Germinal center (tissue), 1 donor: Measurements from ENCODE around the gene ENOSF1.
"Not testable (repeated sequence)": the region's sequence is repeated elsewhere in the genome, so short reads cannot be mapped to it uniquely, and the experiment has no call there.

ENCODE experiments used
- DNase-seq: peaks from one replicate; pipeline ENCODE4 v3.0.0; 2012; ENCODE audit warnings: mixed read lengths, low spot score

Gene ENOSF1

DNA sequence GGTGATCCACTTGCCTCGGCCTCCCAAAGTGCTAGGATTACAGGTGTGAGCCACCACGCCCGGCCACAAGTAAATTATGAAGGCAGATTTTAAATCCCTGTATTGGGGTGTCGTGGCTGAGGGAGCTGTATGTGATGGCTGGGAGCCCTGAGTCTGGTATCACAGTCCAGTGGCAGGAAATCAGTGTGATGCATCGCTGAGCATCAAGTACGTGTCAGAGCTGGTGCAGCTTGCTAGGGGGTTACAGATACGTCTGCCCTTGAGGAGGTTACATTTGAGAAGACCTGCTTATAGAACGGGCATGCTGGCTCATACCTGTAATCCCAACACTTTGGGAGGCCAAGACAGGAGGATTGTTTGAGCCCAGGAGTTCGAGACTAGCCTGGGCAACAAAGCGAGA, 4.3 kb downstream of the ENOSF1 start:
- DNase-seq: no peak

DNA sequence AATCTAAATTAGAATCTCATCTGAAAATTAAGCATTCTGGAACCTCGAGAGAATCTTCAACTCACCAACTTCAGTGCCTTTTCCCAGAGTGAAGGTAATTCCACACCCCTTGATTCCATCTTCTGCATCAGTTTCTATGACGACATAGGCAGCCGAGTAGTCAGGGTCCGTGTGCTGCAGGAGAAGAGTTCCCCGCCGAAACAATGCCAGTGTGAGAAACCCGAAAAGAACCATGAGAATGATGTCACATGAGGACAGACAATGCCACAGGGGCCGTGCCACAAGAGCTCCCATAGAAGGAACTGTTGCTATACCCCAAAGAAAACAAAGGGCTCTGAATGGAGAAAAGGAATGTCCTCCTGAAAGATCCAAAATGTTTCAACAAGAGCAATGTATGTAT, 6.0 kb downstream of the ENOSF1 start:
- no peak for DNase-seq

DNA sequence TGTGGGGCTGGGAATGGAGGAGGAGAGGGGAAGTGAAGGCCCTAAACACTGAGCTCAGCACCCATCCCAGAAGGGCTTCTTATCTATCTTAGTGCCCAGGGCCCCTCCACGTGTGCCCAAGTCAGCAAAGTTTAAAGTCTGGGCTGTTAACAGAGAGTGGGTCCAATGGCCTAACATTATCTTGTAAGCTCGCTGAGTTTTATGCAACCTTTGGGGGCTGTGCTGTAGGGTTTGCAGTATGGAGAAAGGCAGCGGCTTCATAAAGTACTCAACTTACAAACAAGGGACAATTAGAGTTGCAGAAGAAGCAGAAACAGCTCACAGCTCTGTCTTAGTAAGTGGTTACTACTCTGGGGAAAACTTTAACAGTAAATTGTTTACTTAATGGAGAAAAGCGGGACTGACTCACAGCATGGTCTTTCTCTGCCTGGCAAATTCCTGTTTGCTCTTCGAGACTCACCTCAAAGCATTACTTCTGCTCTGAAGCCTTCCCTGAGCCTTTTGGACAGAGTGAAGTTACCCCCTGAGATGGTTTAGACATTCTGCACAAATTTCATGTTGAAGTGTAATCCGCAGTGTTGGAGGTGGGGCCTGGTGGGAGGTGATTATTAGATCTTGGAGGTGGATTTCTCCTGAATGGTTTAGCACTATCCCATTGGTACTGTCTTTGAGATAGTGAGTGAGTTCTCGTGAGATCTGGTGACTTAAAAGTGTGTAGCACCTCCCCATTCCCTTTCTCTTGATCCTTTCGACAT, 9.0 kb downstream of the ENOSF1 start:
- DNase-seq: no peak

DNA sequence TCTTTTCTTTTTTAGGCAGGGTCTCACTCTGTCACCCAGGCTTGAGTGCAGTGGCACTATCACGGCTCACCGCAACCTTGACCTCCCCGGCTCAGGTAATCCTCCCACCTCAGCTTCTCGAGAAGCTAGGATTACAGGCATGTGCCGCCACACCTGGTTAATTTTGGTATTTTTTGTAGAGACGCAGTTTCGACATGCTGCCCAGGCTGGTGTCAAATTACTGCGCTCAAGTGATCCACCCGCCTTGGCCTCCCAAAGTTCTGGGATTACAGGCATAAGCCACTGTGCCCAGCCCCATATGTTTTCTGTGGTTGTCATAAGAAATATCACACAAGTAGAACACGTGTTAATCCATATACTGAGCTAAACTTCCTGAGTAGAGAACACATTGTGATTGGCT, 14.6 kb downstream of the ENOSF1 start:
- DNase-seq: no peak

DNA sequence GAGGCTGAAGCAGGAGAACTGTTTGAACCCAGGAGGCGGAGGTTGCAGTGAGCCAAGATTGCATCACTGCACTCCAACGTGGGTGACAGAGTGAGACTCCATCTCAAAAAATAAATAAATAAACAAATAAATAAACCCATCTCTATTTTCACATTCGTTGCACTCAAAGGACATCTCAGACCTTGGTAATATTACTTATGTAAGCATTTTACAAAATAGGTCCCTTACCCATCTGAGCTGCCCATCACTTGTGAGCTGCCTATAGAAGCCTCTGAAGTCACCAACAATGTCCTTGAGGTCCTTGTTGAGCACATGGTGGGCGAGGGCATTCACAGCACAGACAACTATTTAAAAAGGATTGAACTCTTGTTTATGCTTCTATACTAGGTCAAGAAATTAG, 15.4 kb downstream of the ENOSF1 start:
- no peak for DNase-seq

DNA sequence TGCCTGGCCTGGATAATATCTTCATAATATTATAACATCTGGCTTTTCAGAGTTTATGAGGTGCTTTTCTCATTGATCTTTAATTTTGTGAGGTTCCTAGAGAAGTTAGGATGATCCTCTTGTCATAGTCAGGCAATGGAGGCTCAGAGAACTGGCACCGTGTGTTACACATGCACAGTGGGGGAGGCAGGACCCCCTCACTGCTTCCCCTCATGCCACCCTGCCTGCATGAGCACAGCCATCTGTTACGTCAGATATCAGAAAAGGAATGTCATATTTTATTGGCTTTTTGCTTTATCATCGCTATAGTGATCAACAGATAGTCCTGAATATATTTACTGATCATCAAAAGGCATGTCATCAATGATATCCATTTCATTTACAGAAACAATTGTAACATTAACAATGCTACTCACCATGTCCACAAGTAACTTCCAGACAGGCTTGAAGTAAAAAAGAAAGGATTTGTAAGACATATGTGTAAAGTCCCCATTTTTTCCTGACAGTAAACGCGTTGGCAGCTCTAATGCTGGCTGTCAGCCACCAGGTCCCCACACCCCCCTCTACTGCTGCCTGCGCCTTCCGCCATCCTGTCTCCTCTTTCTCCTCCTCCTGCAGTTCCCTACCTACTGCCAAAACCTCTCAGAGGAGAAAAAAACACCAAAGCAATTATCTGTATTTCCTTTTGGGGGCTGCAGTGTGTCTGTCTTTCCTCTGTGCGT, 18.8 kb downstream of the ENOSF1 start:
- DNase-seq: no peak

DNA sequence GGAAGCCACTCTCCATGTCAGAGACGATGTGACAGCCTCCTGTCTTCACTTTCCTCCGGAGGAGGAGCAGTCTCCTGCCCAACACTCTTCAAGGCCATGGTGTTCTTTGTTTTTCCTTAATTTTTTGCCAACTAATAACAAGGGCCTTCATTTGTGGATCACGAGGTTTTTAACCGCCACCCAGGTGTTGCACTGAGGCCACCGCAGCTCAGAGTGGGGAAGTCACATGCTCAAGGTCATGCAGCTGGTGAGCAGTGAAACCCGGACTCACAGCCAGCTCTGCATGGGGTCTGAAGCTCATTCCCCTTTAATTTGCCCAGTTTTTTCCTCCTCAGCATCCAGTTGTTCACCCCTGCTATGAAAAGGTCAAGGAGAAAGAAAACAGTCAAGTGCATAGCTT, 19.6 kb downstream of the ENOSF1 start:
- no peak for DNase-seq

DNA sequence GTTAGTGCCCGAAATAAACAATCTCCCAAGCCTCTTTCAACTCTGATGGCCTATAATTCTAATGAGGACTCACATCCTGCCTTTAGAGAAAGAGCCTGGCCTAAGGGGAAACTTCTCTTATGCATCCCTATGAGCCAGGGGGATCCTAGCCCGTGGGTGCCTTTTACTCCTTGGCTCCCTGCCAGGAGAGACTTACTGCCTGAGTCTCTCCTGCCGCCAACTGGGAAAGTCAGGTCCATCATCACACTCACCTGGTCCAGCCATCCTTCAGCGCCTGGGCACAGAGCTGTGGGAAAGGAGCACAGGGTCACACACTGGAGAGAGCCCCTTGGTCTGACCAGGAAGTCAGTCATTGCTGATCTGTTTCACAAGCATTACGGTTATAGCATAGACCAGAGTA, 24.1 kb downstream of the ENOSF1 start:
- no peak for DNase-seq

DNA sequence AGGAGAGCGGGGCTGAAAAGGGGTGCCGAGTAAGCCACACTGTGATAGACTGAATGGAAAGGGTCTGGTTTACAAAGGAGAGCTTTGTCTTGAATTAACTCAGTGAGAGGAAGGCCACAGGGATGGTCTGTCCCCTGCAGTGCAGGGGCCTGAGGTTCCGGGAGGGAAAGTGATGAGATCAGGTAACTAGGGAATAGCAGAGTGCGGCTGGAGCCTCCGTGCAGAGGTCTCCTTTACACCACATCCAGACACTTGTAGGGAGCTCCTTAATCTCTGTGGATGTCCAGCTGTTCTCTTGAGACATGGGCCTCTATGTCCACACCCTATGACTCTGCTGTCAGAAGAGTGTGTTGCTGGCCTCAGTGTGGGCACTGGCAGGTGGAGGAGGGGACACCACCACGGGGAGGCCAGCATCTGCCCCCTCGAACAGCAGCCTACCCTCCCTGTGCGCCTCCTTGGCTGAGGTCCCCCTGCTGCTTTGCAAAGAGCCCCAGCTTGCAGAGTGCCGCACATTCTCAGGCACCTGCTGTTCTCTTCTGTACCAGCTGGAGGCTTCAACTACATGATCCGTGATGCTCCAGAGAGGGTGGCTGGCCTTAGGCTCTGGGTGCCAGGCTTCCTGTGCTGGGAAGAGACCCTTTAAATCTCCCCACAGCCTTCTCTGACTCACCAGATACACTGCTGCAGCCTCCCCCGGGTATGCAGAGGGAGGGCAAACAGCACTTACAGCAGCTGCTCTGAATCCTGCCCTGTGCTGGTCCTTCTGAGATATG, 25.9 kb downstream of the ENOSF1 start:
- DNase-seq: no peak

DNA sequence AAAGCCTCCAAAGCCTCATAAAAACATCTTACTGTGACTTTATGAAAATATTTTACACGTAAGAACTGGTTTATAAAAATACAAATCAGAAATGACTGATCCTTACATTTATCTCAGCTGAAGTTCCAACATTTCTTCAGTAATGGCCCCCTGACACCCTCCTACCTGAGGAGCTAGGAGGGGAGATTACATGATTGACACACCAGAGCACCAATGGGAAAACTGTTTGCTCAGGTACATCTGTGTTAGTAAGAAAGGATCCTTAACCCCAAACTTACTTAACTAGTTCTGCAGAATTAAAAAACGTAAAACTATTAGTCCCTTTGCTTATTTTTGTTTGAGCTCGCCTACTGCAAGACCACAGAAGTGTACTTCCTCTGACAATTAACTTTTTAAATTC, 27.0 kb downstream of the ENOSF1 start:
- DNase-seq: no peak

DNA sequence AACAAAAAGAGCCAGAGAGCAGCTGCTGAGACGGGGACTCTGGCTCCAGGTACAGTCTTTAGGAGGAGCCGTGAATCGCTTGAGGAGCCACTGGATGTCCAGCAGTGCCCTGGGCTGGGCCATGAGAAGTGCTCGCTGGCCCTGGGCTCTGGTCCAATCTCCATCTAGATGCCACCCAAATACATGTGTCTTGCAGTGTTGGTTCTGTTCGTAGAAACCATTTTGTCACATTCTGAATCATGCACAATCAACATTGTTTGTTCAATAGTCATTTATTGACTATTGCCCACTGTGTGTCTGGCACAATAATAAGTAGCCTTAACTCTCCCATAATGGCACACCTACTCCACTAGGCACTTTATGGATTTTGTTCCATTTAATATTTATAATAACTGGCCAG, 28.9 kb downstream of the ENOSF1 start:
- DNase-seq: no peak

DNA sequence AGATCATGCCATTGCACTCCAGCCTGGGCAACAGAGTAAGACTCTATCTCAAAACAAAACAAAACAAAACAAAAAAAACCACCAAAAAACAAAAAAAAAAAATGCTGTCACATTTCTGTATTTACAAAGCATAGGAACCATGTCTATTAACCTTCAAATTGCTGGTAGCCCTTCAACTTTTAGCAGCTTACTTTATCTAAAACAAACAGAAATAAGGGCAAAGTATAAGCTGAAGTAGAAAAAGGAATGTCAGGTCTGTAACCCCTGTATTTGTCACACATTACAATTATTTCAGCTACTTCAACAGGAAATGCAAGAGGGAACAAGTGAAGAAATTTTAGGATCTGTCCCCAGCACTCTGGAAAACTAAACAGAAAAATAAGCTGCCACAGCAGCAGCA, 29.6 kb downstream of the ENOSF1 start:
- DNase-seq: no peak

DNA sequence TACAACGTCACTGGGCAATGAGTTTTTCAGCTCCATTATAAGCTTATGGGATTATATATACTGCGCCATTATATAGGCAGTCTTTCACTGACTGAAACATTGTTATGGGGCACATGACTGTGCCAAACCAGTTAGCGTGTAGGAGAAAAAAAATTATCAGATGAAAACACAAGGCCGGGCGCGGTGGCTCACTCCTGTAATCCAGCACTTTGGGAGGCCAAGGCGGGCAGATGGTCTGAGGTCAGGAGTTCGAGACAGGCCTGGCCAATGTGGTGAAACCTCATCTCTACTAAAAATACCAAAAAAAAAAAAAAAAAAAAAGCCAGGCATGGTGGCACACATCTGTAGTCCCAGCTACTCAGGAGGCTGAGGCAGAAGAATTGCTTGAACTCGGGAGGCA, 30.0 kb downstream of the ENOSF1 start:
- DNase-seq: not testable (repeated sequence)

DNA sequence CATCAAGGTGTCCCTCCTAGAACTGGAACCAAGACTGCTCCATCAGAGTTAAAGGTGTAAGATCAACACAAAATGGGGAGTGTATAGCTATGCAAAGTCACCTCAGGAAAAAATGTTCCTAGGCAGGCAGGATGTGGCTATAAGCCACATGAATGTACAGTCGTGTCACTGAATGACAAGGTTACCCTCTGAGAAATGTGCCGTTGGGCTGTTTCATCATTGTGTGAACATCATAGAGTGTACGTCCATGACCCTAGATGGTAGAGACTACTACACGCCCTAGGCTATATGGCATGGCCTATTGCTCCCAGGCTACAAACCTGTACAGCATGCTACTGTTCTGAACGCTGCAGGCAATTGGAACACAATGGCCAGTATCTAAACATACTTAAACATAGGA, 30.4 kb downstream of the ENOSF1 start:
- DNase-seq: no peak

DNA sequence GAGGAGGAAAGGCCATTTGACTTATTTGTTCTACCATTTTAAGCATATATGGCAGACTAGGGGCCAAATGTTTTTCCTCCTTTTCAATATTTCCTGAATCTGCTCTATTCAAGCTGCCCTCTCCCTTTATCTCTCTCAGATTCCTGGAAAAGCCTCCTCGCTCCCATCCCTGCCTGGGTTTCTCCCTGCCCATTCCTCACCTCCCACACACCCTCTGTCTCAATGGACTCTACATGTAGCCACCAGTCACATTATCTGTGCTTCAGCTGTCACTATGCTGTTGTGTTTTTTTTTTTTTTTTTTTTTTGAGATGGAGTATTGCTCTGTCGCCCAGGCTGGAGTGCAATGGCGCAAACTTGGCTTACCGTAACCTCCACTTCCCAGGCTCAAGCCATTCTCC, 32.0 kb downstream of the ENOSF1 start:
- no peak for DNase-seq

DNA sequence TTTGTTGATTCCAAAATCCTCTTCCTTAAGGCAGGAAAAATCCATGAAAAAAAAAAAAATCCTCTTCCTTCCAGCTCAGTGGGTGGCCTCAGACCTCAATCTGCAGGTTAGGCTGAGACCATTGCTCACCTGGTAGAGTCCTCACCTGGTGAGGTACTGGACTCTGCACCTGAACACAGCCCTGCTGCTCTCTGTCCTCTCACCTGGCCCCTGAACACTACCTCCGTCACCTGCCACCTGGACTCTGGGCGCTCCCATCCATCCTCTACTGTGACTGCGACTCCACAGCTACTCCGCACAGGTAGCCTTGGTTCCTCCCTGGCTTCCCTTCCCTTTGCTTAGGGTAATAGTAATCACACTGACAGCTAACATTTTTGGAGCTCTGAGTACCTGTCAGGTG, 32.9 kb downstream of the ENOSF1 start:
- no peak for DNase-seq

DNA sequence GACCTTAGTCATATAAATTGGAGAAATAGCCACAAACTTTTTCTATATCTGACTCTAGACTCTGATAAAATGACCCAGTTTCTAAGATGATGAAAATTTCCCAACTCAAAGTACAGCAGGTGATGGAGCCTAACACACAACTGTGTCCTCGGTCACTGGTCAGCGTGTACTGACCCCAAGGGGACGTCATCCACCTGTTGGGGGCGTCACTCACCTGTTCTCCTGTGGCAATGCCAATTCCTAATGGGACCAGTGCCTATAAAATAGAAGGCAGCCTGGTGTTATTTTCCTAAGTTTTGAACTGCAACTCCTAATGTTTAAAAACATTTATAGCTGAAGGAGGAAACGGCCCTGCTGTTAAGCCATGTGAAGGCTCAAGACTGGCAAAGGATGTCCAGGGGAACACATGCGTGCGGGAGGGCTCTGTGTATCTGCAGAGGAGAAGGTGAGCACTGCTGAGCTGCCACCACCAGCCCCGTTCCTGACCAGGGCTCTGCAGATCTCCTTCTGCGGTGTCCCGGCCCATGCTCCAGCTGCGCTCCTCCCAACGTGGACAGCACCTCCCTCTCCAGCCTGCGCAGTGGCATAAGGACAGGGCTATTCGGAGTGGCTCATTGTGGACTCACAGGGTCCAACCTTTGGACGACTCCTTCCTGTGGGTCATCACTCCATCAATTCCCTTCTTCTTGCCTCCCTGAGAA, 33.8 kb downstream of the ENOSF1 start:
- DNase-seq: no peak

DNA sequence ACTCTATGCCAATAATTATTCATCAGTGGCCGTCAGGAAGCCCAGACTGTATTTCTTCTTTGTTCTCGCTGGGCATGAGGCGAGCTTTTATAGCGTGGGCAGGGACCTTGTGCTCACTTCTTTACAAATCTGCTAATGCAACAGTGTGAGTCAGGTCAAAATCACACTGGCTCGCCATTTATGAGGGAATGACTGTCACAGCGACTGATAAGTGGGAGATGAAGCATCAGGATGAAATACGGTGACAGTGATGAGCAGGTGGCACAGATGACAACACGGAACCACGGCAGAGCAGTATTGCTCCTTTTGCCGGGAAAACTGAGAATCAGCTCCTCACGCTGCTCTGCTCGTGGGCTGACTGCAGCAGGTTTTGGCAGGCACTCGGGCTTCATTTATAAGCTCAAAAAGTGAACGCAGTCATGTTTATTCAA, 34.5 kb downstream of the ENOSF1 start:
- DNase-seq: no peak

DNA sequence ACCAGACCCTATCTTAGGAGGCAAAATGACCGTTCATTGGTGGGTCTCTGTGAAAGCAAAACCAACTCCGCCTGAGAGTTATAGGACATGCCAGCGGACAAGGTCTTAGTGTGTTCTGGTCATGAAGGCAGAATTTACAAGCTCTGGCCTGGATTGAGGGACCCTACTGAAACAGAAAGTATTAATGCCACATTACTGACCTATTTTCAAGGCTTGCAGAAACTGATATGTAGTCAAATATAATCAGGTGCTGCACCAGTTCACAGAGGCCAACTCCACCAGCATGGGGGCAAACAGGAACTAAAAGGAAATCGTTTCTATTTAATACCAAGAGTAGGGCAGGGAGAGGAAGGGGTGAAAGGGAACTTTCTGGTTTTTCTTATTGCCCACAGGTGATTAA, 35.3 kb downstream of the ENOSF1 start:
- DNase-seq: no peak

DNA sequence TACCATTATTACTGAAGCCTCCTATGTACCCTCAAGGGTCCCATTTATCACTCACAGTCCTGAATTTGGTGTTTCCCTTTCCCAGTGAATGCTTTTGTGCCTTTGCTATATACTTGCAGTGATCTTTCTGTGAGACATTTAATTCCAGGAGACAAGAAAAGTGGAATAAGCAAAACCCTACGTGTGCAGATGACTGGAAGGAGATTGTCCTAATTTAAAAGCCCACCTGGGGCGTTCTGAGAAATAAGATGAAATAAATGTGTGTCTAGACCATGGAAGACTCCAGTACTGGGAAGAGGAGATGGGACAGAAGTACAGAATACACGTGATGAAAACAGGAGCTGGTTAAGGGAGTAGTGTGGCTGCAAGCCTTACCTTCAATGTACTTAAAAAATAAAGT, 35.7 kb downstream of the ENOSF1 start:
- no peak for DNase-seq

DNA sequence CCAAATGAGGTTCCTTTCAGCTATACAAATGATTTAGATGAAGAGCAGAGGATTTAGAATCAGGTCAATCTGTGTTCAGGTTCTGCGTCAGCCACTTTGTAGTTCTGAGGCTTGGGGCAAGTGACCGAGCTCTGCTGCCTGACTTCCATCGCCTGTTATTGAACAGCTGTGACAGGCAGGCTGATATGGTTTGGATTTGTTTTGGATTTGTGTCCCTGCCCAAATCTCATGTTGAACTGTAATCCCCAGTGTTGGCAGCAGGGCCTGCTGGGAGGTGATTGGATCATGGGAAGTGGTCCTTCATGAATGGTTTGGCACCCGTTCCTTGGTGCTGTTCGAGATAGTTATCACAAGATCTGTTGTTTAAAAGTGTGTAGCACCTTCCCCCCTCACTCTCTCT, 36.4 kb downstream of the ENOSF1 start:
- no peak for DNase-seq

DNA sequence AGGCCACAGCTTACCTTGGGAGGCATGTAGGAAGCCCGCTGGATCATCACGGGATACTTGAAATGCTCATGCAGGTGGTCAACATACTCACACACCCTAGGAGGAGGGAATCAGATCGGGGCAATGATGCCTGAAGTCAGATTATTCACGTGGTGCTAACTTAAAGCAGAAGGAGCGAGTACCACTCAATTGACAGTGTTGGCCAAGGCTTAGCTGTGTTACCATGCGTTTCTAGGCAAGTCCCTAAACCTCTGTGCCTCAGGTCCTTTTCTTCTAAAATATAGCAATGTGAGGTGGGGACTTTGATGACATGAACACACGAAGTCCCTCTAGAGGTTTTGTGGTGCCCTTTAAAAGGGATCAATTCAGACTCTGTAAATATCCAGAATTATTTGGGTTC, 37.1 kb downstream of the ENOSF1 start:
- DNase-seq: no peak

DNA sequence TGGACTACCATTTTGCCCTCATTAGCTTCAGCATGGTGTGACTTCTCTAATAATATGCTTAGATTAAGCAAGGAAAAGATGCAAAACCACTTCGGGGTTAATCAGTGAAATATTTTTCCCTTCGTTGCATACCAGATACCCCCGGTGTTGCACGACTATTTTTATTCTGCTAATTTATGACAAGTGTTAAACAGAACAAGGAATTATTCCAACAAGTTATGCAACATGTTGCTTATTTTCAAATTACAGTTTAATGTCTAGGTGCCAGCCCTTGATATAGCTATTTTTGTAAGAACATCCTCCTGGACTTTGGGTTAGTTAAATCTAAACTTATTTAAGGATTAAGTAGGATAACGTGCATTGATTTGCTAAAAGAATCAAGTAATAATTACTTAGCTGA, 38.7 kb downstream of the ENOSF1 start:
- DNase-seq: no peak
